Stimulated activated CD8-positive, alpha-beta memory T cell treated with anti-CD3 and anti-CD28 coated beads, Interleukin-4, amount 100 ng/mL, for 24 hours (primary cell): ENCODE results near the gene PLA2G2F.

Experiments
- DNase-seq: peaks from one replicate; pipeline ENCODE4 v3.0.0-alpha.2; 2020; ENCODE audit warnings: low read depth

Gene PLA2G2F

GRCh38 chr1:20142001-20142710 lies 3.0 kb downstream of the PLA2G2F start:
- DNase-seq: no peak

GRCh38 chr1:20143318-20143717 lies 4.2 kb downstream of the PLA2G2F start:
- DNase-seq: no peak

GRCh38 chr1:20143734-20144565 lies 4.8 kb downstream of the PLA2G2F start:
- no peak for DNase-seq

- DNase-seq: no peak
Observed at GRCh38 chr1:20147846-20148570, 8.9 kb downstream of the PLA2G2F start.

- DNase-seq: no peak
Observed at GRCh38 chr1:20148571-20149500, 9.7 kb downstream of the PLA2G2F start.

GRCh38 chr1:20149601-20150325 lies 10.6 kb downstream of the PLA2G2F start:
- no peak for DNase-seq

- DNase-seq: no peak
Observed at GRCh38 chr1:20150326-20150705, 11.2 kb downstream of the PLA2G2F start.

GRCh38 chr1:20150969-20151368 lies 11.8 kb downstream of the PLA2G2F start:
- no peak for DNase-seq

GRCh38 chr1:20151906-20152598 lies 12.9 kb downstream of the PLA2G2F start:
- peak; percentile 65 for DNase-seq

- DNase-seq: no peak
Observed at GRCh38 chr1:20152599-20152930, 13.4 kb downstream of the PLA2G2F start.

GRCh38 chr1:20153000-20153418 lies 13.9 kb downstream of the PLA2G2F start:
- DNase-seq: no peak

- no peak for DNase-seq
Observed at GRCh38 chr1:20154301-20154831, 15.2 kb downstream of the PLA2G2F start.

GRCh38 chr1:20158358-20159070 lies 19.4 kb downstream of the PLA2G2F start:
- no peak for DNase-seq

- no peak for DNase-seq
Observed at GRCh38 chr1:20160034-20160433, 20.9 kb downstream of the PLA2G2F start.

GRCh38 chr1:20164694-20165202 lies 25.6 kb downstream of the PLA2G2F start:
- DNase-seq: no peak

- DNase-seq: no peak
Observed at GRCh38 chr1:20165522-20165951, 26.4 kb downstream of the PLA2G2F start.

GRCh38 chr1:20166051-20166450 lies 26.9 kb downstream of the PLA2G2F start:
- no peak for DNase-seq

- no peak for DNase-seq
Observed at GRCh38 chr1:20167126-20167525, 28.0 kb downstream of the PLA2G2F start.
